ENCODE data around the gene RBM26. TPM values are rescaled to one million over a fixed set of nuclear protein-coding genes. Genes with fewer than 3 reads are reported as not detected.

RBM26 gene
- total and polyA plus RNA-seq, 2 experiments from 2014 or later = 46.0 to 69.3 TPM

- TF ChIP-seq STAT1 (IDR thresholded peaks at IDR 0.05; ENCODE audit: unreplicated experiment) (no peak), ETS1 (IDR thresholded peaks at IDR 0.05) (no peak), JUNB (IDR thresholded peaks at IDR 0.05; ENCODE audit: unreplicated experiment) (no peak), ZNF331 (CRISPR knock-in tag; IDR thresholded peaks at IDR 0.05; ENCODE audit: low read depth) (no peak), EZH2 (IDR thresholded peaks at IDR 0.05; ENCODE audit: low read depth, unreplicated experiment) (no peak), EZH2phosphoT487 (IDR thresholded peaks at IDR 0.05; ENCODE audit: unreplicated experiment) (no peak), ZNF114 (CRISPR knock-in tag; IDR thresholded peaks at IDR 0.05) (no peak)
- ATAC-seq = no peak
- Histone ChIP-seq H3F3A (replicated peaks; ENCODE audit: low read depth) (no peaks in the 10 kb centered on the region), H3K4me1 (ENCODE audit: insufficient read depth) (peaks cover 33% of the 10 kb centered on the region), H2AFZ (no peak overlapping the region), H3K36me3 (ENCODE audit: insufficient read depth) (no peaks in the 10 kb centered on the region), H3K27ac (ENCODE audit: low read depth) (peak overlapping the region; percentile 79), H3K4me2 (peak overlapping the region; percentile 13; the same call in 1 of the 2 replicates), H3K4me3 (no peak overlapping the region), H3K9me2 (ENCODE audit: insufficient read depth) (no peaks in the 10 kb centered on the region), H3K79me2 (replicated peaks; ENCODE audit: insufficient read depth) (no peaks in the 10 kb centered on the region), H4K20me1 (replicated peaks; ENCODE audit: insufficient read depth) (no peaks in the 10 kb centered on the region), H3K27me3 (ENCODE audit: insufficient read depth) (no peaks in the 10 kb centered on the region)
- no peak for DNase-seq (ENCODE audit: low spot score)
- Mint-ChIP-seq H3K4me1 (peaks cover 12% of the 10 kb centered on the region), H3K4me3 (no peak overlapping the region), H3K27ac (no peak overlapping the region), H3K27me3 (ENCODE audit: insufficient read depth, low read depth, poor library complexity) (peaks cover 6% of the 10 kb centered on the region), H3K36me3 (ENCODE audit: low read depth) (peaks cover 3% of the 10 kb centered on the region), H3K9me3 (no peaks in the 10 kb centered on the region; the same call in 2 of the 3 replicates)
Observed at GRCh38 chr13:79282508-79282907, 123.5 kb downstream of the RBM26 start.

GRCh38 chr13:79281339-79281747, 124.7 kb downstream of the RBM26 start:
- Histone ChIP-seq H3K79me2 (replicated peaks; ENCODE audit: insufficient read depth) (no peaks in the 10 kb centered on the region), H3F3A (replicated peaks; ENCODE audit: low read depth) (no peaks in the 10 kb centered on the region), H3K27ac (ENCODE audit: low read depth) (peak overlapping the region; percentile 79), H3K4me2 (peak overlapping the region; percentile 13), H4K20me1 (replicated peaks; ENCODE audit: insufficient read depth) (no peaks in the 10 kb centered on the region), H3K36me3 (ENCODE audit: insufficient read depth) (no peaks in the 10 kb centered on the region), H3K9me2 (ENCODE audit: insufficient read depth) (no peaks in the 10 kb centered on the region), H2AFZ (no peak overlapping the region), H3K4me1 (ENCODE audit: insufficient read depth) (peaks cover 30% of the 10 kb centered on the region), H3K4me3 (no peak overlapping the region), H3K27me3 (ENCODE audit: insufficient read depth) (no peaks in the 10 kb centered on the region)
- peak; percentile 95 for DNase-seq (ENCODE audit: low spot score)
- ATAC-seq = peak; percentile 91
- Mint-ChIP-seq H3K9me3 (peaks cover 5% of the 10 kb centered on the region; the same call in 2 of the 3 replicates), H3K27me3 (ENCODE audit: insufficient read depth, low read depth, poor library complexity) (peaks cover 6% of the 10 kb centered on the region), H3K36me3 (ENCODE audit: low read depth) (peaks cover 11% of the 10 kb centered on the region), H3K4me1 (peaks cover 4% of the 10 kb centered on the region), H3K4me3 (no peak overlapping the region), H3K27ac (no peak overlapping the region)
- TF ChIP-seq CREB1 (CRISPR knock-in tag; IDR thresholded peaks at IDR 0.05; ENCODE audit: low read depth) (peak; percentile 57; the same call in 1 of the 2 replicates), ZNF114 (CRISPR knock-in tag; IDR thresholded peaks at IDR 0.05) (peak; percentile 75), ZNF331 (CRISPR knock-in tag; IDR thresholded peaks at IDR 0.05; ENCODE audit: low read depth) (peak; percentile 4; the same call in 1 of the 2 replicates), ZNF462 (CRISPR knock-in tag; IDR thresholded peaks at IDR 0.05) (peak; percentile 99), REST (IDR thresholded peaks at IDR 0.05; ENCODE audit: unreplicated experiment) (no peak), POLR2AphosphoS5 (IDR thresholded peaks at IDR 0.05; ENCODE audit: low read depth) (0 out of 2 replicates have a peak, but pooled peaks have one; percentile 11)

All from GM23338 (cell line).